GM10266 (cell line): ENCODE results near the gene CACNA1S.
A peak's percentile ranks its signal among the peaks of the same experiment; 100 is the strongest.

ENCODE experiments used
- DNase-seq: peaks from one replicate; pipeline ENCODE4 v3.0.0; 2012; ENCODE audit errors: extremely low spot score
- CTCF ChIP-seq: IDR thresholded peaks from 2 replicates; pipeline ENCODE4 v1.5.1; 2012; ENCODE audit warnings: mild to moderate bottlenecking, low read depth; ENCODE audit not compliant: control insufficient read depth, insufficient read depth; ENCODE audit errors: missing control alignments

Gene CACNA1S

GRCh38 chr1:201091256-201091655, 21.0 kb downstream of the CACNA1S start:
- no peak for DNase-seq
- no peak for TF ChIP-seq CTCF

- no peak for TF ChIP-seq CTCF
Observed at GRCh38 chr1:201090541-201090940, 21.7 kb downstream of the CACNA1S start.

GRCh38 chr1:201089596-201089995, 22.6 kb downstream of the CACNA1S start:
- no peak for DNase-seq
- no peak for TF ChIP-seq CTCF

More at GRCh38 chr1:201090541-201090940, 21.7 kb downstream of the CACNA1S start:
- no peak for DNase-seq

- DNase-seq, result no peak
- TF ChIP-seq CTCF, result no peak
Observed at GRCh38 chr1:201088901-201089525, 23.2 kb downstream of the CACNA1S start.

GRCh38 chr1:201088395-201088794, 23.8 kb downstream of the CACNA1S start:
- no peak for TF ChIP-seq CTCF
- no peak for DNase-seq

GRCh38 chr1:201085902-201086735, 26.1 kb downstream of the CACNA1S start:
- peak; percentile 65 for TF ChIP-seq CTCF
- peak; percentile 78 for DNase-seq

- TF ChIP-seq CTCF, result no peak
- no peak for DNase-seq
Observed at GRCh38 chr1:201084295-201084694, 27.9 kb downstream of the CACNA1S start.
